Stimulated activated CD8-positive, alpha-beta memory T cell treated with anti-CD3 and anti-CD28 coated beads, Interleukin-7, amount 100 ng/mL, for 24 hours (primary cell): ENCODE results near the gene SCLT1.

Experiments used
- DNase-seq: peaks from one replicate; pipeline ENCODE4 v3.0.0-alpha.2; 2020; ENCODE audit warnings: low read depth

The SCLT1 gene

GRCh38 chr4:128869776-128870509, 223.4 kb downstream of the SCLT1 start:
- no peak for DNase-seq

GRCh38 chr4:128868758-128869157, 224.6 kb downstream of the SCLT1 start:
- DNase-seq, result no peak

- no peak for DNase-seq
These were observed 226.6 kb downstream of the SCLT1 start for GRCh38 chr4:128866691-128867090.

GRCh38 chr4:128866269-128866668, 227.1 kb downstream of the SCLT1 start:
- DNase-seq, result no peak

- DNase-seq, result no peak
These were observed 228.2 kb downstream of the SCLT1 start for GRCh38 chr4:128865132-128865531.

- DNase-seq, result peak; percentile 41
These were observed 229.8 kb downstream of the SCLT1 start for GRCh38 chr4:128863312-128864075.

- DNase-seq, result no peak
These were observed 230.6 kb downstream of the SCLT1 start for GRCh38 chr4:128862608-128863311.

GRCh38 chr4:128861856-128862518, 231.4 kb downstream of the SCLT1 start:
- no peak for DNase-seq

- no peak for DNase-seq
These were observed 233.3 kb downstream of the SCLT1 start for GRCh38 chr4:128859887-128860677.

GRCh38 chr4:128858879-128859671, 234.3 kb downstream of the SCLT1 start:
- no peak for DNase-seq

GRCh38 chr4:128856246-128856645, 237.1 kb downstream of the SCLT1 start:
- DNase-seq, result no peak

- DNase-seq, result no peak
These were observed 237.7 kb downstream of the SCLT1 start for GRCh38 chr4:128855621-128856020.

GRCh38 chr4:128854433-128854832, 238.9 kb downstream of the SCLT1 start:
- no peak for DNase-seq

- no peak for DNase-seq
These were observed 239.6 kb downstream of the SCLT1 start for GRCh38 chr4:128853741-128854140.

GRCh38 chr4:128850252-128850651, 243.1 kb downstream of the SCLT1 start:
- DNase-seq, result no peak

- DNase-seq, result no peak
These were observed 244.9 kb downstream of the SCLT1 start for GRCh38 chr4:128848461-128848860.

GRCh38 chr4:128847082-128847724, 246.1 kb downstream of the SCLT1 start:
- DNase-seq, result no peak

GRCh38 chr4:128846063-128846462, 247.3 kb downstream of the SCLT1 start:
- no peak for DNase-seq

GRCh38 chr4:128844931-128845330, 248.4 kb downstream of the SCLT1 start:
- no peak for DNase-seq

GRCh38 chr4:128841402-128841801, 251.9 kb downstream of the SCLT1 start:
- no peak for DNase-seq
